HG03457 (cell line): ENCODE data around the gene JAZF1.
A peak's percentile ranks its signal among the peaks of the same experiment; 100 is the strongest.
"Not testable (repeated sequence)": the region's sequence is repeated elsewhere in the genome, so short reads cannot be mapped to it uniquely, and the experiment has no call there.

Experiments
- ATAC-seq: cut with Tn5 transposase; IDR thresholded peaks from one replicate; pipeline ENCODE4 v1.9.1; 2021; ENCODE audit warnings: moderate number of reproducible peaks; ENCODE audit not compliant: unreplicated experiment

The JAZF1 gene

GRCh38 chr7:27890205-27890849 is 290.3 kb downstream of the JAZF1 start:
- ATAC-seq: peak; percentile 93

GRCh38 chr7:27889800-27890199 is 290.8 kb downstream of the JAZF1 start:
- no peak for ATAC-seq

GRCh38 chr7:27888736-27889135 is 291.9 kb downstream of the JAZF1 start:
- ATAC-seq: no peak

GRCh38 chr7:27886710-27887109 is 293.9 kb downstream of the JAZF1 start:
- not testable (repeated sequence) for ATAC-seq

- no peak for ATAC-seq
Observed at GRCh38 chr7:27885652-27886051, 294.9 kb downstream of the JAZF1 start.

- ATAC-seq: no peak
Observed at GRCh38 chr7:27883696-27884095, 296.9 kb downstream of the JAZF1 start.

- no peak for ATAC-seq
Observed at GRCh38 chr7:27876756-27877155, 303.8 kb downstream of the JAZF1 start.

GRCh38 chr7:27875832-27876231 is 304.8 kb downstream of the JAZF1 start:
- no peak for ATAC-seq

- no peak for ATAC-seq
Observed at GRCh38 chr7:27875061-27875460, 305.5 kb downstream of the JAZF1 start.

- ATAC-seq: no peak
Observed at GRCh38 chr7:27873981-27874957, 306.3 kb downstream of the JAZF1 start.

GRCh38 chr7:27872356-27873275 is 308.0 kb downstream of the JAZF1 start:
- ATAC-seq: no peak

GRCh38 chr7:27871866-27872265 is 308.7 kb downstream of the JAZF1 start:
- no peak for ATAC-seq

GRCh38 chr7:27871086-27871485 is 309.5 kb downstream of the JAZF1 start:
- ATAC-seq: no peak

- no peak for ATAC-seq
Observed at GRCh38 chr7:27870595-27870994, 310.0 kb downstream of the JAZF1 start.

GRCh38 chr7:27869056-27869455 is 311.5 kb downstream of the JAZF1 start:
- no peak for ATAC-seq

- ATAC-seq: no peak
Observed at GRCh38 chr7:27868131-27868550, 312.5 kb downstream of the JAZF1 start.

- ATAC-seq: no peak
Observed at GRCh38 chr7:27866828-27867672, 313.5 kb downstream of the JAZF1 start.

GRCh38 chr7:27866256-27866655 is 314.3 kb downstream of the JAZF1 start:
- no peak for ATAC-seq

GRCh38 chr7:27863880-27864279 is 316.7 kb downstream of the JAZF1 start:
- no peak for ATAC-seq

- ATAC-seq: no peak
Observed at GRCh38 chr7:27861747-27862146, 318.8 kb downstream of the JAZF1 start.
